DOHH2 (cell line): ENCODE measurements around the gene RUVBL2.

Experiments used
- CTCF ChIP-seq: fragments of 200-600 bp; sonication (generic); IDR thresholded peaks from one replicate; pipeline ENCODE4 v1.5.1; 2014; ENCODE audit warnings: antibody characterized with exemption, mild to moderate bottlenecking, low read depth, low read length; ENCODE audit not compliant: poor library complexity, severe bottlenecking
- EZH2phosphoT487 ChIP-seq: fragments of 200-600 bp; sonication (generic); IDR thresholded peaks from 2 replicates; pipeline ENCODE4 v1.6.1; 2017; ENCODE audit warnings: borderline replicate concordance, mild to moderate bottlenecking, antibody characterized with exemption, low read length, moderate library complexity, mixed read lengths

- TF ChIP-seq CTCF (no peak), EZH2phosphoT487 (no peak)
Observed at GRCh38 chr19:48945817-48946216, 47.9 kb upstream of the RUVBL2 start.
